Lower leg skin (tissue), 3 donors: ENCODE measurements around the gene ZNF41.

Source experiments
- CTCF ChIP-seq, 3 donors: fragments of 450-650 bp; IDR thresholded peaks; one replicate each; pipeline ENCODE4 v1.5.1; 2016; ENCODE audit warnings: antibody characterized with exemption in 3 of 3, mild to moderate bottlenecking in 3 of 3, moderate library complexity in 2 of 3
- POLR2A ChIP-seq, 2 donors: fragments of 450-650 bp; IDR thresholded peaks; one replicate each; pipeline ENCODE4 v1.6.1; 2016 to 2017; ENCODE audit warnings: antibody characterized with exemption in 2 of 2, mild to moderate bottlenecking in 1 of 2, moderate library complexity in 1 of 2

DNA sequence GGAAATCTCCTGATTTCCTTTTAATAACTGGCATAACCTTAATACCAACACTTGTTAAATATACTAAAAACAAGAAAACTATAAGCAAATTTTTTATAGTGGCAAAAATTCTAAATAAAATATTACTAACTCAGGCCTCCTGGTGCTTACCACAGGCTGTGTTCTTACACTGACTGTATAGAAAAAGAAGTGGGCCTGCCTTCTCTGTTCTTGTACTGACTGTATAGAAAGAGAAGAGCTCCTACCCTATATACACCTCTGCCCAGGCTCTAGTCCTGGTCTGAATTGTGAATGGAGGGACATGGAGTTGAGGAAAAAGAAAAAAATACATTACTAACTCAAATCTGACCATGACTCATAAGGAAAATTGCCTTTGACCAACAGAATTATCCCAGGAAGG is 7.5 kb downstream of the ZNF41 start:
- TF ChIP-seq CTCF (IDR thresholded peaks at IDR 0.05) (no peak), POLR2A (IDR thresholded peaks at IDR 0.05) (no peak)
